Occipital lobe (tissue), 3 donors: Measurements from ENCODE around the gene ANKRD11. TPM values are rescaled to one million over a fixed set of nuclear protein-coding genes. Genes with fewer than 3 reads are reported as not detected.
A peak's percentile ranks its signal among the peaks of the same experiment; 100 is the strongest.
"Not testable (repeated sequence)": the region's sequence is repeated elsewhere in the genome, so short reads cannot be mapped to it uniquely, and the experiment has no call there.

Source experiments
- DNase-seq: peaks from one replicate; lab custom pipeline; 2025; lab: John Stamatoyannopoulos, UW
- small RNA-seq: library from RNA; depleted of rRNA; stranded (forward); fragments of <200 nt; gene quantifications from one replicate; pipeline ENCODE3, GENCODE V24; 2014
- total RNA-seq: library from RNA; depleted of rRNA; stranded (reverse); fragments of >200 nt; gene quantifications from one replicate; pipeline ENCODE4 v1.2.3, GENCODE V29; 2014

The ANKRD11 gene
- total RNA-seq, 1 donor from 2014 or later: 27.5 TPM

GRCh38 chr16:89246903-89247733 is 243.2 kb downstream of the ANKRD11 start:
- peak; percentile 88 for DNase-seq

- no peak for DNase-seq
These were observed 243.9 kb downstream of the ANKRD11 start for GRCh38 chr16:89246383-89246902.

DNA sequence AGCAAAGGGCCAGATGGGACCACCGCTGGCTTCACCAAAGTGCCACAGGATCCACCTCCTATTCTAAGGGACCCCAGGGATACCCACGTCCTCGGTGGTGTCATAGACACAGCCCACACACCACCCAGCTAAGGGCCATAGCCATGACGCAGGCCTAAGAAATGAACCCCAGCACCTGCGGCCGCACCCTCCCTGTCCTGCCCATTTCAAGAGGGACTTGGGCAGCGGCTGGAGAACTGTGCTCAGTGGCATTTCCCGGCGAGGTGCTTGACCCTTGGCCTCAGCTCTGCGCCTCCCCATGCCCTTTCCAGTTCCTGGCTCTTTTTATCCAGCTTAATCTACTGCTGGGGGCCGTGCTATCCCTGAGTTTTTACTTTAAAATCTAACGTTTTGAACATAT is 245.6 kb downstream of the ANKRD11 start:
- DNase-seq: no peak

GRCh38 chr16:89244264-89244663 is 246.1 kb downstream of the ANKRD11 start:
- not testable (repeated sequence) for DNase-seq

GRCh38 chr16:89243664-89244063 is 246.7 kb downstream of the ANKRD11 start:
- no peak for DNase-seq

DNA sequence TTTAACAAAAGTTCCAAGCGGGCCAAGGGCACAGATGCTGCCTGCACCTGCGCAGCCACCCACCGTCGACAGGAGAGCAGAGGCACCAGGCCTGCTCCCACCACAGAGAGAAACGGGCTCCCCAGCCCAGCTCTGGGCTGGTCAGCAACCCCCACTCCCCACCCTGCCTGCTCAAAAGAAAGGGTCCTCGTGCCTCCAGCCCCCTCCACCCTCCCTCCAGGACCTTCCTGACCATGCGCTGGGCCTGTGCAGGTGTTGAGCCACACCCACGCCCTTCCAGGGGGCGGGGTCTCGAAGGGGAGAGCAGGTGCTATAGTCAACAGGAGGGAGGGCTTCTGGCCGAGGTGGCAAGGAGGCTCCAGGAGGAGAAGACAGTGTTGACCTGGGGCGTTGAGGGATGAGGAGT is 247.6 kb downstream of the ANKRD11 start:
- no peak for DNase-seq

- peak; percentile 26 for DNase-seq
These were observed 249.0 kb downstream of the ANKRD11 start for GRCh38 chr16:89241187-89242007.

- no peak for DNase-seq
These were observed 252.6 kb downstream of the ANKRD11 start for GRCh38 chr16:89237733-89238132.

- no peak for DNase-seq
These were observed 256.5 kb downstream of the ANKRD11 start for GRCh38 chr16:89233678-89234490.

DNA sequence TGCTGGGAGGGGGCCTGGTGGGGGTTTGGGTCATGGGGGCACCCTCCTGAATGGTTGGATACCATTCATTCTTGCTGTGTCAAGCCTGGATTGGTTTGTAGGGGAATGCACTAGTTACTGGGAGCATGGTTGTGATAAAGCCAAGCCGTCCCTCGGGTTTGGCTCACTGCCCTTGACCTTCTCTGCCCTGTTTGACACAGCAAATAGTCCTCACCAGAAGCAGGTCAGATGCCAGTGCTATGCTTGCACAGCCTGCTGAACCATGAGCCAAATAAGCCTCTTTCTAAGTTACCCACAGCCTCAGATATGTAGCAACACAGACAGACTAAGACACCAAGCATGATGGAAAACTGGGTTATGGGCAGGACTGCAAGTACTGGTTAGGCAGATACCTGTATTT is 258.3 kb downstream of the ANKRD11 start:
- no peak for DNase-seq

GRCh38 chr16:89230255-89230654 is 260.1 kb downstream of the ANKRD11 start:
- DNase-seq: no peak

- no peak for DNase-seq
These were observed 265.7 kb downstream of the ANKRD11 start for GRCh38 chr16:89224665-89225064.

GRCh38 chr16:89222931-89223330 is 267.4 kb downstream of the ANKRD11 start:
- no peak for DNase-seq

DNA sequence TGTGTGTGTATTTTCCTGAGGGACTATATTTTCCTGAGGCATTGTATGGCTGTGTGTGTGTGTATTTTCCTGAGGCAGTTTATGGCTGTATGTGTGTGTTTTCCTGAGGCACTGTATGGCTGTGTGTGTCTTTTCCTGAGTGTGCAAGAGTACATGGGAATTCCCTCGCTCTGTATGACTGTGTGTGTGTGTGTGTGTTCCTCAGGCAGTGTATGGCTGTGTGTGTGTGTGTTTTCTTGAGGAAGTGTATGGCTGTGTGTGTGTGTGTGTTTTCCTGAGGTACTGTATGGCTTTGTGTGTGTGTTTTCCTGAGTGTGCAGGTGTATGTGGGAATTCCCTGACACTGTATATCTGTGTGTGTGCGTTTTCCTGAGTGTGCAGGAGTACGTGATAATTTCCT is 268.8 kb downstream of the ANKRD11 start:
- DNase-seq: no peak

DNA sequence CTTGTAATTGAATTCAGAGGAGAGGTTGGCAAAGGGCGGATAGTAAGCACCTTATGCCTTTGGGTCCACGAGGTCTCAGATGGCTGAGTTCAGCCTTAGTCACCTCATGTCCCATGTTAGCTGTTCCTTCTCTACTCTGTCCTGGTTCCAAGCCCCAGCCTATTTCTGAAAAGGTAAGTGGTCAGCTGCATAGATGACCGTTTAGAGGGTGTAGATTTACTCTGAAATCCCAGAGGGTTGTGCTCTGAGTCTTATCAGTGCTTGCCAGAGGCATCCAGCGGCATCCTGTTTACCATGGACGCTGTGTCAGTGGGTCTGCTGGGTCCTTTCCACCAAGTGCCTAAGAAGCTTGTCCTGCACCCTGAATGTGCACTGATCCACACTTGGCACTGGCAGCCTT is 271.0 kb downstream of the ANKRD11 start:
- DNase-seq: no peak

Small RNA genes within 50 kb of the gene (small RNA-seq; reads per million reads assigned to genes)
- gene RNU6-430P: not detected

Other genes starting within 250 kb of the ANKRD11 start
- 78.1 TPM for gene SPG7, start 17.8 kb upstream of the ANKRD11 start, total RNA-seq
- gene RPL13, start 70.1 kb upstream of the ANKRD11 start, total RNA-seq: 2,357 TPM
- gene CPNE7, start 85.2 kb upstream of the ANKRD11 start, total RNA-seq: 14.8 TPM
- gene DPEP1, start 123.1 kb upstream of the ANKRD11 start, total RNA-seq: 3.9 TPM
- 66.4 TPM for gene CHMP1A, start 167.1 kb upstream of the ANKRD11 start, total RNA-seq
- 4.8 TPM for gene SPATA33, start 167.3 kb upstream of the ANKRD11 start, total RNA-seq
- gene CDK10, start 196.1 kb upstream of the ANKRD11 start, total RNA-seq: 22.9 TPM
- gene SPATA2L, start 211.1 kb upstream of the ANKRD11 start, total RNA-seq: 12.5 TPM
- 9.7 TPM for gene VPS9D1, start 230.3 kb upstream of the ANKRD11 start, total RNA-seq
- 14.2 TPM for gene ZNF276, start 231.0 kb upstream of the ANKRD11 start, total RNA-seq